Stimulated activated CD4-positive, alpha-beta T cell treated with anti-CD3 and anti-CD28 coated beads, Interleukin-4, amount 100 ng/mL, for 1 hour (primary cell): ENCODE results near the gene CPS1.

Experiments used
- DNase-seq: peaks from one replicate; pipeline ENCODE4 v3.0.0-alpha.2; 2020

CPS1 gene

GRCh38 chr2:210713122-210713521, 156.7 kb downstream of the CPS1 start:
- DNase-seq: no peak

GRCh38 chr2:210715560-210716082, 159.2 kb downstream of the CPS1 start:
- no peak for DNase-seq

- DNase-seq: no peak
Measured at GRCh38 chr2:210718503-210718902, 162.1 kb downstream of the CPS1 start.

- no peak for DNase-seq
Measured at GRCh38 chr2:210722092-210722491, 165.7 kb downstream of the CPS1 start.

GRCh38 chr2:210727549-210727948, 171.2 kb downstream of the CPS1 start:
- no peak for DNase-seq
